GM10266 (cell line): Measurements from ENCODE around the gene BNC2.

Source experiments
- DNase-seq: peaks from one replicate; pipeline ENCODE4 v3.0.0; 2012; ENCODE audit errors: extremely low spot score
- CTCF ChIP-seq: IDR thresholded peaks from 2 replicates; pipeline ENCODE4 v1.5.1; 2012; ENCODE audit warnings: mild to moderate bottlenecking, low read depth; ENCODE audit not compliant: control insufficient read depth, insufficient read depth; ENCODE audit errors: missing control alignments

Gene BNC2

GRCh38 chr9:16527573-16527972 is 342.9 kb downstream of the BNC2 start:
- DNase-seq: no peak
- no peak for TF ChIP-seq CTCF

GRCh38 chr9:16526380-16526779 is 344.1 kb downstream of the BNC2 start:
- TF ChIP-seq CTCF: no peak
- DNase-seq: no peak

GRCh38 chr9:16524823-16525222 is 345.6 kb downstream of the BNC2 start:
- DNase-seq: no peak
- no peak for TF ChIP-seq CTCF

GRCh38 chr9:16524078-16524477 is 346.4 kb downstream of the BNC2 start:
- no peak for DNase-seq
- TF ChIP-seq CTCF: no peak

- DNase-seq: no peak
- no peak for TF ChIP-seq CTCF
Observed at GRCh38 chr9:16521868-16522411, 348.5 kb downstream of the BNC2 start.

GRCh38 chr9:16519001-16519400 is 351.5 kb downstream of the BNC2 start:
- no peak for TF ChIP-seq CTCF
- no peak for DNase-seq

GRCh38 chr9:16516891-16517290 is 353.6 kb downstream of the BNC2 start:
- no peak for DNase-seq
- no peak for TF ChIP-seq CTCF
